Stimulated activated CD4-positive, alpha-beta T cell treated with anti-CD3 and anti-CD28 coated beads, TNF-alpha, amount 100 ng/mL, for 1 hour (primary cell): Measurements from ENCODE around the gene ADAMTS17.

Source experiments
- DNase-seq, 3 donors: peaks; one replicate each; pipeline ENCODE4 v3.0.0-alpha.2; 2020; ENCODE audit warnings: low read depth in 3 of 3, low spot score in 1 of 3

Gene ADAMTS17

DNA sequence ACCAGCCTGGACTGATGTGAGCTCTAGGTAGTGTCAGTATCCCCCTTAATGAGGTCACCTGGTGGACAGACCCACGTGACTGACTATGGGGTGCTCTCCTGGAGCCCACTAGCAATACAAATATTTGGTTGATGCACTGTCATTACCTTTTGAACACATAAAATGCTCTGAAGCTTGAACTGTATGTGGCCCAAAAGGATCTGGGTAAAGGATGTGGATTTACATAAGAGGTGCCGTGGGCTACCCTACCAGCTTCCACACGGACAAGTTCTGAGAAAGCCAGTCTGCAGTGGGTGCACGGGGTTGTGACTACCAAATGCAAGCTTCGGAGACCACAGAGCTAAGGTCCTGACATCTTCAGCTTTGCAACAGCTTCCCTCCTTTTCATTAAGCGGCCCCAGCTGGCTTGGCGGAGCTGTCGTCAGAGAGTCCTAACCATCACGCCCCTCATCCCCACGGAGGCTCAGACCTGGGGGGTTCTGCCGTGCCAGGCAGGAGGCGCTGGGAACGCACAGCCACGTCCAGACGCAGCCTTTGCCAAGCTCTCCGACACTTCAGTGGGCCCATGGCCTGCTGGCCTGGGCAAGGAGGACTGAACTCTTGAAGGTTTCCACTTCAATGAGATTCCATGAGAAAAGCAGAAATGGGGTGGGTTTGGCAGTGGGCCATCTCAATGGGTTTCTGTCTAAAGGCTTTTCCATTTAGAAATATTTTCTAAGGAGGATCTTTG lies 228.3 kb downstream of the ADAMTS17 start:
- DNase-seq, result no peak

DNA sequence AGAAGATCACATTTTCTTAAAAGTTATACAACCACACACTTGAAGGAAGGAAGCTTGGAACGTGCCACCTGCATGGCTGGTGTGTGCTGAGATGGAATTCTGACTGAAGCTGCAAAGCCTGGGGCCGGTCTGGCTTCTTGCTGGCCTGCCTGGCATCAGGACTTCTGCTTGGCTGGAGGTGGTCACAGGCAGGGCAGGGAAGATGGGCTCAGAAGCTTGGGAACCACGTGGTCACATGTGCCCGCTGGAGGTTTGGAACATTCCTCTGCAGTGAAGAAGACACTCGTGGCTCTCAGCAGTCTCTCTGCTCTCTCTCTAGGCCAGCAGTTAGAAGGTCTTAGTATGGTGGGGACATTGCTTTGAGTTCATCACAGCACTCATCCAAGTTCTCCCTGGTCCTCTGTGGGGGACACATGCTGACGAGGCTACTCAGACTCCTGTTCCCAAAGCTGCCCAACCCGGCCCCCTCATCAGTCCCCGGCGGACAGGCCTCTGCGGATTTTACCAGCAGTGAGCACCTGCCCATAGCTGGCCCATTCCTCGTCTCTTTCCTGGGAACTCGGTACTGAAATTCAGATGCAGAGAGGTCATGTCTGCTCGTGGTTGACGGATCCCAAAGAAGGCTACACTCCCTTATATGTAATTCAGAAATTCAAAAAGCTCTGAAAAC lies 229.0 kb downstream of the ADAMTS17 start:
- no peak for DNase-seq

DNA sequence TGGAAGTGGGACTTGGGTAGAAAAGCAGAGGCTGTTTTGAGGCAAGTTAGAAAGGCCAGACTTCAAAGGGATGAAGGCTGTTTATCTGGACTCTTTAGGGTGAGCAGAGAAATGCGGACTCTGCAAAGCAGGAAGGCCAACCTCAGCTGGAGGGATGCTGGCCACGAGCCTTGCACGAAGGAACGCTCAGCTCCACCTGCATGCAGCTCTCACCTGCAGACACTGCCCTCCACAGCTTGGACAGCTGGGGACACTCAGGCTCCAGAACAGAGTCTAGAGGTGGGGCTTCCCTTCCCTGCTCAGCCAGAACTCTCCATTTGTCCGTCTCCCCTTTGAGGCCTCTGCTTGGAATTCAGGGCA lies 229.7 kb downstream of the ADAMTS17 start:
- no peak for DNase-seq

DNA sequence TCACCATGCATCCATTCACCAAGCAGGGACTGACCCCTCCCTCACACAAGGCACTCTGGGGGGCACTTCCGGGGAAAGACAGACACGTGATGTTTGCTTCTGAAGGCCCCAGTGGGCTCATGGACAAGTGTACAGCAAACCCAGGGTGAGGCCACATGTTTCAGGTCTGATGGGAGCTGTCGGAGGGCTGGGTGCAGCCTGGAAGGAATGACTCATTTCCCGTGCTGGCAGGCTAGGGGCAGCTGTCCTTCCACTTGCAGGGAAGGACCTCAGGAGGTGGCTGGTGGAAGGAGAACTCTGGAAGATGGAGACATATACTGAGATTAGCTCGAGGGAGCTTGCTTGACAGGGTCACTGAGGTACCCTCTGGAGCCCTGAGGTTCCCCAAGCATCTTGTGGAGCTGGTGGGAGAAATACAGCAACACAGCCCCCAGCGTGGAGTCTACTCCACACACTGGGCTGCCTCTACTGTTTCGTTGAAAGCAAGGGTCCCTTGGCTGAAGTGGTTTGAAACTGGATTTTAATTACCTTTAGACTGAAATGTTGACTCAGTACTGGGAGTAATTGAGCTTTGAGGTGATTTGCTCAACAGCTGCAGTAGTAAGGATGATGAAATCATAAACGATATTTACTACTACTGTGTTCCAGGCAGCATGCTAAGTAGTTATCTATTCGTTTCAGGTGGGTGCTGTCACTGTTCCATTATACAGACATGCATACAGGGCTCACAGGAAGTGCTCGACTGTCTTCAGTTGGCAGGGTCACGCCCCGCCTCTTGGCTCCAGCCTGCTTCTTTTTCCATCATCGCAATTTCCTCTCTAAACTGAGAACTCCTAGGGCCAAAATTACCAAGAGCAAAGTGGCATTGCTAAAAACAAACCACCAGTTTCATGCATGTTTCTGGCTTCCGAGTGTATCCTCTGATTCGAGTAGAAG lies 230.4 kb downstream of the ADAMTS17 start:
- DNase-seq, result peak in 1 of 3 donors; percentile 9

DNA sequence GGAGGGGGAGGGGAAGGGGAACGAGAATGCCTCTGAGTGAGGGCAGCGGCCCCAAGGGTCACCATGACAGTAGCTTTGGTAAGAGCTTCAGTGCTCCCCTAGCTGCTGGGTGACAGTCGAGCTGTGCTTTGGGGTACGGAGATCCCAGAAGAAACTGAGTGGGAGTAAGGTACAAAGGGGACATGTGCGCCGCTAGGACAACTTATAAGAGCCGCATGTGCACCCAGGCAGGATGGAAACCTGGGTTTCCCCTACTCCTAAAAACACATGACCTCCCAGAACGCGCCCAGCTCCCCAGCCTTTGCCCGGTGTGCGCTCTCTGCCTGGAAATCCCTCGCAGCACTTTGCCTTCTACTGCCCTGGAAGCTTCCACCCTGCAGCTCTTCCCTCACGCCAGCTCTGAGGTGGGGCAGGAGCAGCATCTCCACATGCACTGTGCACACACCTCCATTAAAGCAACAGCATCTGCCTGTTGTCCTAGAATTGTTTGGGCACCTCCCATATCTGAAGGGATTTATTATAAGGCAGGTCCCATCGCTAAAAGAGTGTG lies 232.2 kb downstream of the ADAMTS17 start:
- DNase-seq, result no peak

DNA sequence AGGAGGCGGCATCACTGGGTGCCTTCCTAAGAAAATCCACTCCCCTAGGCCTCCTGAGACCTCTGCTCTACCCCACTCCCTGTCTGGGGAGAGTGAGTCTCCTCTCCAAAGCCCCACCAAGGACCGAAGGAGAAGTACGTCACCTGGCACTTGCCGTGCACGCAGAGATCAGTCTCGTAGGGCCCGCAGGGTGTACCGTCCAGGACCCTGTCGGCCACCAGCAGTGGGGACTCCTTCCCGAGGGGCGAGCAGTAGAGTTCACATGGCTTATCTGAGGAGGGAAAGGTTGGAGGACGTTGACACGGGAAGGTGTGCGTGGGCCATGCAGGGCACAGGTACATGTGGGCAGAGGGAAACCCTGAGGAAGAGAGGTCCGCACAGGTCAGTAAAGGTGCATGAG lies 232.9 kb downstream of the ADAMTS17 start:
- no peak for DNase-seq

DNA sequence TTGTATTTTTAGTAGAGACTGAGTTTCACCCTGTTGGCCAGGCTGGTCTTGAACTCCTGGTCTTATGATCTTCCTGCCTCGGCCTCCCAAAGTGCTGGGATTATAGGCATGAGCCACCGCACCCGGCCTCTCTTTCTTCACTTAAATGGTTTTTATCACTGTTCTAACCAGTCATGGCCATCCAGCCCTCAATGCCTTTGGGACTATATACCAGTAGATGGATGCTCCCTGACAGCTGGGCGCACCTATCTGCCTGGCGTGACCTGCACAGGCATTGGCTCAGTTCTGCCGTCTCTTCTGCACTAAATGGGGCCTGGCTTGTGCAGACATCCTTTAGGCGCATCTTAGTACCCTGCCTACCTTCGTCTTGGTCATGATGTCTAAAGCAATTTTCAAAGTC lies 233.4 kb downstream of the ADAMTS17 start:
- no peak for DNase-seq

DNA sequence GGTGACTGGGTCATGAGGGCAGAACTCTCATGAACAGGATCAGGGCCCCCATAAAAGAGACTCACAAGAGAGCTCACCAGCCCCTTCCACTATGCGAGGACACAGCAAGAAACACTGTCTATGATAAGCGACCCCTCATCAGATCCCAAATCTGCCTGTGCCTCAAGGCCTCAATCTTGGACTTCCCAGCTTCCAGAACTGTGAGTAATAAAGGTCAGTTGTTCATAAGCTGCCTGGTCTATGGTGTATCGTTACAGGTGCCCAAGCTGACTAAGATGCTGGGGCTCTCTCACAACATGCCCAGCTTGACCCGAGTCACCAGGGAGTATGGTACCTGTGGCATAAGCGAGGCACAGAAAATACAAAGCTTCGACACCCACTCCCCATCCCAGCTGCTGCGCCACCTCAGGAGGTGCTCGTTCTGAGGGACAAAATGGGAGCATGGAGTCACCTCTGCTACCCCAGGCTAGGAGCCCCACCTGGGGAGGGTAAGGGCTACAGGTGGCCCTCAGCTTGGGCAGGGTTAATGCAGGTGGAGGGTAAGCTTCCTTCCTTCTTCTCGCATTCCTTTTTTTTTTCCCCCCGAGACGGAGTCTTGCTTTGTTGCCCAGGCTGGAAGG lies 234.1 kb downstream of the ADAMTS17 start:
- no peak for DNase-seq

DNA sequence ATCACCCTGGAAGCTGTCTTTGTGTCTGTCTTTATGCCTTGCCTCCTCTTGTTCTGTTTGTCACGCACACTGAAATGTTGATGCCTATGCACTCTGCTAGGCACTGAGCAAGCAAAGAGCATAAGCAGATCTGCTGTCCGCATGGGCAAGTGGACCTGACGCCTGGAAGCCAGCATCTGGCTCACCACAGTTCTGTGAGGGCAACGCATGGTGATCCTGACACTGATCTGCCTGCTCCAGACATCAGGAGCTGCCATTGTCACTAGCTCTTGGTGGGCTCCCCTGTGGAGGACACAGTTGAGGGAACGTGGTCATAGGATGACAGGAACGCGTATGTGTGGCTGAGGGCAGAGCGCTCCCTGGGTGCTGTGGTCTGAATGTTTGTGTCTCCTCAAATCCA lies 234.6 kb downstream of the ADAMTS17 start:
- no peak for DNase-seq

DNA sequence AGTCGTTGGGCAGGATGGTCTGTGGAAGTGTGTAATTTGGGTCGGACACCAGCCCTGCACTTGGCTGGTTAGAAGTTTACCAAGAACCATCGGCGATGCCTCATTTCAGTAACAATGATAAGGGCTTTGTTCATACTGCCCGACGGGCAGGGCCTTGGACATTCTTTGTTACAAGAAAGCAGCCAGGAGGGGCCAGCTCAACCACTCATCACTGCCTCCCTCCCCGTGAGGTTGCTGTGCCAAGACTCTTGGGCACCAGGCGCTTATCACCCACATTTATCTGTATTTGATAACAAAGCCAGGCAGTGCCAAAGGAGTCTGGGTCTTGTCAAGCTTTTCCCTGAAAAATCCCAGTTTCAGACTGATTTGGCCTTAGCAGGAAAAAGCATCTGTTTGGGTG lies 235.0 kb downstream of the ADAMTS17 start:
- DNase-seq, result no peak

DNA sequence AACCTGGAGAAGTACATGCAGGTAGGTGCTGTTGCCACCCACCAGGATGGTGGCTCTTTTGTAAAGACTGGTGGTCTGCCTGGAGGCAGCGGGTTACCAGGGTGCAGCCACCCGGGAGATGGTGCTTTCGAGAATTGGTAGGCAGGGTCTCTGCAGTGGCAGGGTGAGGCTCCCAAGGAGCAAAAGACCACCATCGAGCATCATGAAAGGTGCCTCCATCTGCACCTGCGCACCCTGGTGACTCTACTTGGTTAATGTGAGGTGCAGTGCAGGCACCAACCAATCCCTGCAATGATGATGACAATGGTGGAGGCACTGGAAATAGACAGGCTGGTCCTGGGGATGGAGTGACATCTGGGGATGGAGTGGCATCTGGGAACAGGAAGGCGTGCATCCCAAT lies 236.7 kb downstream of the ADAMTS17 start:
- DNase-seq, result no peak

DNA sequence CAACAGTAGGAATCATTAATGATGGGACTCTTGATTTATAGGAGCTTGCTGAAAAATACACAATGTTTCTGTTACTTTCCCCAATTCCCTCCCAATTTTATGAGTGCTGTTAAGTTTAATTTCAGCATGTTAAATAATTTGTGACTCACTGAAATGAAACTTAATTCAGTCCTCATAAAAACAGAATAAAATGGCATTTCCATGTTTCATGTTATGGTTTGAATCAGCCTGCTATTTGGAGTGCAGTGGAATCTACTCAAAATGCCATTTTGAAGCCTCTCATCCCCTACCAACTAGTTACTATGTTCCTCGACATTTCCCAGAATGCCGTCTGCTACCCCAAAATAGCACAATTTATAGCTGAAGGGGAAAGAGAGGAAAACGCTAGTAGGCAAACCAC lies 237.5 kb downstream of the ADAMTS17 start:
- DNase-seq, result no peak

DNA sequence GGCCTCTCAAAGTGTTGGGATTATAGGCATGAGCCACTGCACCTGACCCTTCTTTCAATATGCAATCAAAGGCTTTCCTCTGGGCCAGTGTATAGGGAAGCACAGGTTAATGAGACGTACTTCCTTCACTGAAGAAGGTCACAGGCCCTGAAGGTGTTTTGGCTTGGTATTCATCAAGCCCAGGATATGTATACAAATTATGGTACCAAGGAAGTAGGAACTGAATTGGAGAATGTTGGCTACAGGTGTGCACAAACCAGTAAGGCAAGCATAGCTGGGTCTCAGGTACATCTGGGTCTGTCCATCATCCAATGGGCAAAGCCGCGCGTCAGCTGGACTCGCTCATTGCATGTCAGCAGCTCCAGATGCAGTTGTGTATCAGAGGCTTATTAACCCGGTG lies 237.9 kb downstream of the ADAMTS17 start:
- DNase-seq, result no peak

DNA sequence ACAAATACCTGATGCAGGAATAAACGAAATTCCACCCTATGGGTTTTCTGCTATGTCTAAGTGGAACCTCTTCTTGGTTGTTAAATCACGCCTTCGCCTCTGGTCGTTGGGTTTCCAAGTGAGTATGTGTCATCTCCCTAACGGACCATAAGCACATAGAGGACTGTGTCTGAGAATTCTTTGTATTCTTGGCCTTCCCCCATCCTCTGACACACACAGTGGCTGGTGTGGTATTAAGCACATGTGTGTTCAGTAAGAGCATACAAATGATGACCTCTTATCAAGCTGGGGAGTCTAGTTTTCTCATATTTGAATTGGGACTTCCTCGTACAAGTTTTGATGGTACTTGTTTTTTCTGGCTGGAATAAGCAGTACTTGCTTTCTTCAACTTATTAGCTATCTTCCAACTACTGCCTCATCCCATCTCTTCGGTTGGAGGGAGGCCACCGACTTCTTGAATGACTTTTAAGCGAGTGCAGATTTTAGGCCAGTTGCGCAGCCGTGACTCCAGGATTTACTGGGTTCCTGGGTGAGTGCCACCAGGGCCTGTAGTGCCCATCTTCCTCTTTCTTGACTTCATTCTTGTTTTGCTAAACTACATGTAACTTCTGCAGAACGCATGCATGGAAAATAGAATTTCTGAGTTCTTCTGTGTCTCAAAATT lies 240.2 kb downstream of the ADAMTS17 start:
- no peak for DNase-seq

DNA sequence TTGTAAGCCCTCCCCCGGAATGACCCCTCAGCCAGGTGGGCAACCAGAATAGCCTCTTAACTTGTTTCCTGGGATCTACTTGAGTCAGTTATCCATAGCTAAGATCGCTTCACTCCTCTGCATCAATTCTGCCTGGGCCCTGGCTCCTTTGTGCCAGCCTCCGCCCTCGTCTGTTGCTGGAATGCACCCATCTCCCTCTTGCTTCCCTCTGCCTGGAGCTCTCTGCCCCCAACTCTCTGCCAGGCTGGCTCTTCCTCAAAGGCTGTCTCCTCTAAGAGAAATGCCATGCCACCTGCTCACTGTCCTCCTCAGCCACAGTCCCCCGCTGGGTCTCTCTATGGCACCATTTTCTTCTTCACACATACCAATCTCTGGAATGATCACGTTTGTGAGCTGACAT lies 240.8 kb downstream of the ADAMTS17 start:
- no peak for DNase-seq

DNA sequence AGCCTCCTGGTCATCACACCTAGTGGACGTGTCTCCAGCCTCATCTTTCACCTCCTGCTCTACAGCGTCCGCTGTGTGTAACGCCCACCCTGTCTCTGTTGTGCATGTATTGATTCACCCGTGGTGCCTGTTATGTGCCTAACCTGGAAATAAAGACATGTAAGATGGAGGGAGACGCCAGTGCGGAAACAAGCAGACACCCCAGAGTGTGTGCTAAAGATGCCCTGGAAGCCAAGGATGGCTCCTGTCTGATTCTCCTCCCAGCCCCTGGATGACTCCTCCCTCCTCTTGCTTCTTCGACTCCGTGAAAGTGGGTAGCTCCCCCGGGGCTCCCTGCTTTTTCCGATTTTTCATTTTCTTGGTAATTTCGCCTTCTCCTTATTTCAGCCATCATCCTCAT lies 241.8 kb downstream of the ADAMTS17 start:
- no peak for DNase-seq

DNA sequence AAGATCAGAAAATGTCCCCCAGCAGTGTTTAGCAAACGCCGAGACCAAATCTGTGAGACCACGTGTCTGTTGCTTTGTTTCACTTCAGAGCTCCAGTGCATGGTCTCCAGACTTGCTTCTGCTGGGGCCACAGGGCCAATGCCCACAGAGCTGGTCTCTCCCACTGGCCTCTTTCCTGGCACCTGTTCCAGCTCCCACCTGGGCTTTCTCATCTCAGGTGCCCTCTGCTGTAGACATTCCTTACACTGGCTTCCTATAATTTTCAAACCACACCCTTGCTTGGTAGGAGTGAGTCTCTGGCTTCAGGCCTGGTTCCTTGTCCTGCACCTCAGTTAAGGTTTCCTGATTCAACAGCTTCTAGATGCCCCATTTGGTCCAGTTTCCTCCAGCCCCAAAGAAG lies 243.1 kb downstream of the ADAMTS17 start:
- no peak for DNase-seq

DNA sequence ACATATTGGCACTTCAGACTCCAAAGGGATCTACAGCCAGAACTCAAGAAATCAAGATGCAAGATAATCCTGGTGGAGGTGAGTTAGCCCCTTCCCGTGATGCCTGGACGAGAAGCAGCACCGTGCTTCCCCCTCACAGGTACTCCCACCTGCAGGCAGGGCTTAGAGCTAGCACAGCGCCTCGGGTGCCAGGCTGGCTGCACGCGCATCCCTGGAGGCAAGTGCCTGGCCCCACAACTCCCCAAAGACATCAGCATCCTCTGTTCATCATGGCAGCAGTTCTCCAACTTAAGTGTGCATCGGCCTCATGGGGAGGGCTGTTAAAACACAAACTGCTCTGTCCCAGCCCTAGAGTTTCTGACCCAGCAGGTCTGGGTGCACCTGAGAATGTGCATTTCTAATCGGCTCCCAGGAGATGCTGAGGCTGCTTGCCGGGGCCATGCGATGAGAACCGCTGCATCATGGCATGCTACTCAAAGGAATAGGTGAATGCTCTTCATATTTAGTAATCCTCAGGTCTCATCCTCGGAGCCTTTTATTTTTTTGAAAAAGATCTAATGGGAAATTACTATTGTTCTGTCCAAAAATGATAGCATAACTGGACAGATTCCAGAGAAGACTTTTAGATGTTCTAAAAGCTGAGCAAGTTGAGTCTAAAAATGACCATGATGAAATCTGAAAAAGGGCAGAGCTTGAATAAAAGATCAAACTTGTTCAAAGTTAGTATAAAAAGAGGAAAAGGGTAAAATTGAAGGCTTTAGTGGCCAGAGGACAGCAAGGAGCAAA lies 244.2 kb downstream of the ADAMTS17 start:
- DNase-seq, result no peak

DNA sequence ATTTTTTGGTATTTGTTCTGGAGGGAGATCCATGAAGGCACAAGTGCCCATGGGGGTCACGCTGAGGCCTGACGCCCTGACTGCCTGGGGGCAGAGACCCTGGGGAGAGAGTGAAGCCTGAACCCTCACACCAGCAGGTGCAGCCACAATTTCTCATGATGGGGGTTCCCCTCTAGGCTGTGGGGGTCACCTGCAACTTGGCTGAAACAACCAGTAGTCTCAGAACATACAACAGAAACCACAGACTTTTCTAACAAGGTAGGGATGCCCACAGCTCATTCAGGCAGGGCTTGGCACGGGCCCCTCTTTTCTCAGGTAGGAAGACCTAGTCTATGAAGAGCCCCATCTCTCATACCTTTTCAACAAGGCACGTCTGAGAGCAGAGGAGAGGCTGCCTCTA lies 245.1 kb downstream of the ADAMTS17 start:
- no peak for DNase-seq

DNA sequence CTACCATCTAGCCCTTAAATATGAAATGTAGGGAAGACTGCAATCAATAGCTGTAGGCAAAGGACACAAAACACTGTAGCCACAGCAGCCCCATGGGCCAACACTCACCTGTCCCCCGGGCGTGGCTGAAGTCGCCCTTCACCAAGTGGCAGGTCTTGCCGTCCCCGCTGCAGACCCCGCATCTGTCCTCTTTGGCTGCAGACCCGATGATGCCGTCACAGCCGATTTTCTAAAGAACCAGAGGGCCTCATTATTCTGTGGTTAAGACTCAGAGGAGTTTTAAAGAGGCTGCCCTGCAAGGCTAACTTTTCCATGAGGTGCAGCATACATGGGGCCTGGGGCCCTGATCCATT lies 245.6 kb downstream of the ADAMTS17 start:
- DNase-seq, result no peak
